NOMO-1 treated with dmso at 0.1 percent for 144 hours (cell line): ENCODE data around the gene OGN.
"Not testable (repeated sequence)": the region's sequence is repeated elsewhere in the genome, so short reads cannot be mapped to it uniquely, and the experiment has no call there.

Experiments
- DNase-seq: peaks from one replicate; lab custom pipeline; 2025; ENCODE audit not compliant: unreplicated experiment; lab: John Stamatoyannopoulos, UW

The OGN gene, protein sequence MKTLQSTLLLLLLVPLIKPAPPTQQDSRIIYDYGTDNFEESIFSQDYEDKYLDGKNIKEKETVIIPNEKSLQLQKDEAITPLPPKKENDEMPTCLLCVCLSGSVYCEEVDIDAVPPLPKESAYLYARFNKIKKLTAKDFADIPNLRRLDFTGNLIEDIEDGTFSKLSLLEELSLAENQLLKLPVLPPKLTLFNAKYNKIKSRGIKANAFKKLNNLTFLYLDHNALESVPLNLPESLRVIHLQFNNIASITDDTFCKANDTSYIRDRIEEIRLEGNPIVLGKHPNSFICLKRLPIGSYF

DNA sequence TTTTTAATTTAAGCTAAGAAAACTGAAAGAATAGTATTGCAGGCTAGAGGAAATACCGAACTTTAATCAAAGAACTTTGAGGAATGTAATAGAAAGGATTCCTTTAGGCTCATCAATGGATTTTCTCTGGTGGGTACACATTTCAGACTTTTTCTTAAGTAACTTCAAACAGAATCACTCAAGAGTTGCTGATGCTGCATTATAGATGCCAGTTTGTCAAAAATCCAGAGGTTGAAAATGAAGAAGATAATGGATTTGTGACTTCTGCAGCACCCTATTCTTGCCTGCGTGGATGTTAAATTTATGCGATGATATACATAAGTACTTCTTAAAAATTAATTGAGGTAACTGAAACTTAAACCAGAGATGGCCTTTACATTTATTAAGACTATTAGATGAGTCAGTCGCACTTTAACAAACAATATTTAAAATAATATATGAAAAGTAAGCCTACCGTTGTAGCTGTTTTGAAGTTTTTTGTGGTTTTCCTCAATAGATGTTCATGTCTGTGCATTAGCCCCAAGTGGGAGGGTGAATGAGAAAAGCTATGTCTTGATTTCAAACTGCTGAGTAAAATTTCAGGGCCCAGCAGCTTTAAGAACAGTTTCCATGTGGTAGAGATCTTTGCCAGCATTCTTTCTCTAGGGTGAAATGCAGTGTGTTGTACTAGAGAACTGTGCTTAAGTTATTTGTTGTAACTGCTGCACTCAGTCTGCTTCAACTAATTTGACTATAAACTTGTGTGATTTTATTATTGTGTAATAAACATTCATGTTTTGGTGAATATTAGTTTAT, at the start of gene OGN:
Gene OGN, minus strand, starts transcription at position 537 of the 795 bp plus-strand sequence. CDS start 1,171 bp downstream, outside the sequence.
- no peak for DNase-seq

DNA sequence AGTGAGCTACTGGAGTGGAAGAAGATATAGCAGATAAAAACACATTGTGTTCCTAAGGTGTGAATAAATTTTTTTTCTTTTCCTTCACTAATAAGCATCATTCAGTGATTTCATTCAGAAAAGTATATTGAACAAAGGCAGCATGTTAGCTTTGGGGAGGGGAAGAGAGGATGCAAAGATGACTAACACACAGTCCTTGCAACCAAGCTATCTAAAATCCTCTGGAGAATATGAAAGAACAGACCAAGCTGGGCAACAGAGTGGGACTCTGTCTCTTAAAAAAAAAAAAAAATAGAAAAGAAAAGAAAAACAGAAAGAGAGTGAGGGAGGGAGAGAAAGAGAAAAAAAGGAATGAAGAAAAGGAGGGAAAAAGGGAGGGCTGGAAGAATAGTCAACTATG, 42.2 kb upstream of the OGN start:
- DNase-seq: no peak

DNA sequence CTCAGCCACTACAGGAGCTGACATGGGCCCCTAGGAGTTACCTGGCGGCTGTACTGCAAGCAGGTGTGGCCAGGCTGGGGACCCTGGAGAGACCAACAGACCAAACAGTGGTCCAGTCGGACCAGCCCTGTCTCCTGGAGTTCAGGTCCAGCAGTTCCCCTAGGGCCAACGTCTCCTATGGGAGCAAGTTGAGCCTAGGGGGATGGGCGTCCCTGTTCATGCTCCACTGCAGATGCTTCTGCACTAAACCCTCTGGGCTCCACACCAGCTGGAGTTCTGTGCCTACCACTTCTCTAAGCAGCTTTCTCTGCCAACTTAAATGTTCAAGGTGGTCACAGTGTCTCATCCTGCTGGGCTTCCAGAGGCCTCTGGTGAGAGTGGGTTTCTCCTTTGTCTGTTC, 40.5 kb upstream of the OGN start:
- DNase-seq: no peak

DNA sequence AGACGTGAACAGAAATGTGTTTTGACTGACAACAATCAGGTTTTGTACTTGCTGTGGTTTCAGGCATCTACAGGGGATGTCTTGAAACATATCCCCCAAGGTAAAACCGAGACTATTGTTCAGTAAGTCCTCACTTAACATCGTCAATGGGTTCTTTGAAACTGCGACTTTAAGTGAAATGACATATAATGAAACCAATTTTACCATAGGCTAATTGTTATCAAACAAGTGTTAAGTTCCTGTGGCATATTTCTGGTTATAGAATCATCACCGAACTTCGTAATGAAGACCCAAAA, 36.3 kb upstream of the OGN start:
- no peak for DNase-seq

DNA sequence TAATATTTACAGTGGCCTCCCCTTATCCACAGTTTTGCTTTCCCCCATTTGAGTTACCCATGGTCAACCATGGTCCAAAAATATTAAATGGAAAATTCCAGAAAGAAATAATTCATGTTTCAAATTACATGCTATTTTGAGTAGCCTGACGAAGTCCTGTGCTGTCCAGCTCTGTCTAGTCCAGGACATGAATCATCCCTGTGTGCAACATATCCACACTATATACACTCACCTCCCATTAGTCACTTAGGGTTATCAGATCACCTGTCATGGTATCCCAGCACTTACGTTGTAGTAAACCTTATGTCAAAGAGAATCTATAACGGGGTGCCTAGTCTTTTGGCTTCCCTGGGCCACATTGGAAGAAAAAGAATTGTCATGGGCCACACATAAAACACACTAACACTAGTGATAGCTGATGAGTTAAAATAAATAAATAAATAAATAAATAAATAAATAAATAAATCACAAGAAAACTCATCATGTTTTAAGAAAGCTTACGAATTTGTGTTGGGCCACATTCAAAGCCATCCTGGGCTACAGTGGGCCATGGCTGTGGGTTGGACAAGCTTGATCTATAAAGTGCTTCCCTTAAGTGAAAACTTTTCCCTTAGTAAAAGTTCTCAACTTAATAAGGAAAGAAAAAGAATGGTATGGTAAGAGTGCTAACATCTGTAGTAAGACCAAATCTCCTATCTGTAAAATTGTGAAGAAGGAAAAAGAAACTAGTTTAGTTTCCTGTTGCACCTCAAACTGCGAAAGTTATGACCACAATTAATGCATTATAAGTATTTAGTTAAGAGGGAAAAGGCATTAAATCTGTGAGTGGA, 35.8 kb upstream of the OGN start:
- DNase-seq: no peak

DNA sequence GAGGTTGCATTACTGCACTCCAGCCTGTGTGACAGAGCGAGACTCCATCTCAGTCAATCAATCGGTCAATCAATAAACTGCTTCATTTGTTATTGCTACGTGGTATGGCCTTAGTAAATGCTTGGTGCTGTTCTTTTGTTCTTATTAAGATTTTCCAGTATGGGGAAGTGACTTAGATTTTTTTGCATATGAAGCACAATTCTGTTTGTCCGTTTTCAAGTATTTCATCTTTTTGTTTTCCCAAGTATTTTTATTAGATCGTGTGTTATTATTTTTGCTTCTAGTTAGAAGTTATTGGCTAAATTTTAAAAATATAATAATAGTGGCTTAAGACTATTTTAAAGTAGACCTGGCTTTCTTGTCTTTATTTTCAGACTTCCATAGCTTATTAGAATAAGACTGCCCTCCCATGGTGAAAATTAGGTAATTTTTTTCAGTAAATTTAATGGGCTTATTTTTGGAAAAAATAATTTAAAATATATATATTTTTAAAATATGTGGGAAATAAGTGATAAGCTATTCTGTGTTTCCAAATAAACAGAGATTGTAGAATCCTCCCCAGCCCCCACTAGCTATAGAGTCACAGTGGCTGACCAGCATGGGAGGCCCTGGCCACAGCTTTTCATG, 34.6 kb upstream of the OGN start:
- DNase-seq: no peak

DNA sequence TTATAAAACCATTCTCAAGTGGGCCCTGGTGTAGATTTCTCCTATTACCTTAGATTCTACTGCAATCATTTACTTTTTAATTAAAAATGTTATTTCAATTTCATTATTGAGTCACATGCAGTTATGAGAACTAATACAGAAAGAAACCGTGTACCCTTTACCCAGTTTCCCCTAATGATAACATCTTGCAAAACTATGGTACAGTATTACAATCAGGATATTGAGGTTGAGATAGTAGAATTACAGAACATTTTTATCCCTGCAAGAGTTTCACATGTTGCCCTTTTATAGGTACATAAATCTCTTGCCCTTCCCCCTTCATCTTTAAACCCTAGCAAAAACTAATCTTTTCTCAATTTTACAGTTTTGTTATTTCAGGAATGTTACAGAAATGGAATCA, 30.9 kb upstream of the OGN start:
- no peak for DNase-seq

DNA sequence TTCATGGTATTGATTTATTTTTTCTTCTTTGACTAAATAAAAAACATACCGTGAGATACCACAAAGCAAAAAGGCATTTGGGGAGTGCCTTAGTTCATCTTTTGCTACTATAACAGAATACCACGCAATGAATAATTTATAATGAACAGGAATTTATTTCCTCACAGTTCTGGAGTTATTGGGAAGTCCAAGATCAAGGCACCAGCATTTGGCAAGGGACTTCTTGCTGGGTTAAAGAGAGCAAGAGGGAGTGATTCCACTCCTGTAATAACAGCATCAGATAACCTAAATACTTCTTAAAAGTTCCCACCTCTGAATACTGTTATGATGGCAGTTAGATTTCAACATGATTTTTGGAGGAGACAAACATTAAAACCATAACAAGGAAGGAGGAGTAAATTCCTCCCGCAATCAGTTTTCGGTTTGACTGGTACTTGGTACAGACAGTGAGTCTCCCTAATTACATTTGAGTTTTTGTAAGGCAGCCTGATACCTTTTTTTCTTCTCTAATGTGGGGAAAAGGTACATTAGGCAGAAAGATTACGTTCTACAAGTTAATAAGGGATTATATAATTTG, 28.7 kb upstream of the OGN start:
- no peak for DNase-seq

DNA sequence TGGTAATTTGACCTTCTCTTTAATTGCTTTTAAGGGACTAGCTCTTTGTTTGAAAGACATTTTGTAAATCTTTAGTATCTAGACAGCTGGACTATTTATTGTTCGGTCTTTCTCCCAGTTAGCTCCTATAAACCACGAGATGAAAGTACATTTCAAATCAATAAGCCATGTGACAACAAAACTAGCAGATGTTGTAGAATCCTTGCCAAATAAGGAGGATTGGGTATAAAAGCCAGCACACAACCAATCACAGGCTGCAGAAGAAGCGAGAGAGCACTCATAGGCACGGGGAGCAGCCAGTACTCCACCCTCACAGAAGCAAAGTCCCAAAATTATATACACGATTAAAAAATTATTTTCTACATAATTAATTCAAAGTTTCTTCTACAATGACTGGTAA, 28.0 kb upstream of the OGN start:
- no peak for DNase-seq

DNA sequence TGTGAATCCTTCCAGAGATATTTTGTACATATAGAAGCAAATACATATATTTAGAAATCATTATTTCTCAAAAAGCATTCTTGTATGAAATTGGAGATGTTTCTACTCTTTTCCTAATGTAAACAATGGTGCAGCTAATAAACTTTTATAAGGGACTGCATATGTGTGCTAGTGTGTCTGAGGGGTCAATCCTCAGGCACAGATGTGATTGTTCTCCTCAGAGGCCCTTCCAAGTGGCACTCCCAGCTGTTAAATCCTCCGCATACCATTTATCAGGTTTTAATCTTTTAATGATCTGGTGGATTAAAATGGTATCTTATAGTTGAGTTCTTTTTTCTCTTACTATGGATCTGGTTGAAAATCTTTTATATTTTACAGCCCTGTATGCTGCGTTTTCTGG, 25.5 kb upstream of the OGN start:
- DNase-seq: no peak

DNA sequence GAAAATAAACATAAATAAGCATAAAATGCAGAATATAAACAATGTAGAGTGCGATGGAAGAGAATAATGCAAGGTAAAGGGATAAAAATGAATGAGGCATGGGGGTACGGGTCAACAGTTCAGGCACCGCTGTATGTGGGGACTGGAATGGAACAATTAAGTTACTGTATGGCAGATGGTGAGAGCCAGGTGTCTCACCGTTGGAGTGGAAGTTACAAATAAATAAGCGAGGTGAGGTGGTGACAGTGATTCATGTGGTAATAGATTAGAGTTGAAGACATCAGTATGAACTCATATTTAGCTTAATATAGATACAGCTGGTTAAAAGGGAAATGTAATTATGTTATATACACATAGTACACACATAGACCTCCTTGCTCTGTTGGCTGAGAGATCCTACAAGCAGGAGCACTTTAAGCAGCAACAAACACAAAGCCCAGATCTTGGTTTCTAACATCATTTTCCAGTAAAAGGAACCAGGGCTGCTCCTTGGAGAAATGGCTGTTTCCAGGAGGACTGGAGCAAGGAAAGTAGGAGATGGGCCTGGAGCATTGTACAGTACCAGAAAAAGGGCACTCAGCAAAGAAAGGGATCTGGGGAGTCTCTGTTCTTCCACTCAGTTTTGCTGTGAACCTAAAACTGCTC, 22.2 kb upstream of the OGN start:
- no peak for DNase-seq

DNA sequence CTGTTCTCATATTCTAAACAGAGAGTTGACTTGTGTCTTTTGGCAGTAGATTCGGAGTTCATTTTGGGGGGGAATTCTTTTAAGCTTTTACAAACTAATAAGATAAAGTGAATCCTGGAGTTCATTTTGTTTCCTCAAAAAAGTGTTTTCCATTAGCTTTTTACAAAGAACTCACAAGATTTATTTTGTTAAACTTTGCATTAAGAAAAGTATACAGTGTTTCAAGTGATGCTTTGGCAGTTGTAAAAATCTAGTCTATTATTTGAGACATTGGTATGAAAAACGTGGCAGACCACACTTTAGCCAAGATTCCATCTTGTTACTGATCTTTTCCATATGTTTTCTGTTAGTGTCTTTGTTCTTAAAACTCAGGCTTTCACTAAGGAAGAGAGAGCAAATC, 21.1 kb upstream of the OGN start:
- no peak for DNase-seq

DNA sequence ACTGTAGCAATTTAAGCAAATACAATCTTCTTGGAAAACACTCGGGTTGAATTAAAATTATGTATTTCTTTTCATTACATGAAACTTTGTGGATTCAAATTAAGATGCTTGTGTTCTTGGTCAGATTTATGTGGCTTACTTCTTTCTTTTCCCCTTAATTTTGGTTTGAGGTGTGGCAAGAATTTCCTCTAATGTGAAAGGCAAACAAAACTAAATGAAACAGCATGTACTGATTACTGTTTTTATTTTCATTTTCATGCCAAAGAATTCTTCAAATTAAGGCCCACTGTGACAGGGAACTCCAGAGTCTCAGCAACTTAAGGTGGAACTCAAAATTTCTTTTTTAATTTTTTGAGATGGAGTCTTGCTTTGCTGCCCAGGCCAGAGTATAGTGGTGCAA, 20.0 kb upstream of the OGN start, which contains the start of gene OMD:
Gene OMD, minus strand, starts transcription at position 132 of the 400 bp plus-strand sequence. CDS start 6,913 bp downstream, outside the sequence.
- no peak for DNase-seq

DNA sequence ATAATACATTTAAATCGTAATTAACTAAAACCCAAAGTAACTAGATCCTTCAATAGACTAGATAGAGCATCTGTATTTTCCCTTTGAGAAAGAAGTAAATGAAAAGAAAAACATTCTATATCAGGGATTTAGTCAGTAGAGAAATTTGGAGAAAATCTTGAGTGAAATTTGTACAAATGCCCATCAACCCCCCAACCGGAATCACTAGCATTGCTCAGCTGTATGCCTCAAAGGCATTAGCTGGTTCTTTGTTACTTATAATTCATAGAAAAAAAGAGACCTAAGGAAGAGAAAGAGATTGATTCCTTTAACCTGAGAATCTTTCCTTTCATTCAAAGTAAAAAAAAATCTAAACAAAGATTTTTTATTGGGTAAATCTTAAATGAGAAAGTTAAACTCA, 19.2 kb upstream of the OGN start:
- no peak for DNase-seq

DNA sequence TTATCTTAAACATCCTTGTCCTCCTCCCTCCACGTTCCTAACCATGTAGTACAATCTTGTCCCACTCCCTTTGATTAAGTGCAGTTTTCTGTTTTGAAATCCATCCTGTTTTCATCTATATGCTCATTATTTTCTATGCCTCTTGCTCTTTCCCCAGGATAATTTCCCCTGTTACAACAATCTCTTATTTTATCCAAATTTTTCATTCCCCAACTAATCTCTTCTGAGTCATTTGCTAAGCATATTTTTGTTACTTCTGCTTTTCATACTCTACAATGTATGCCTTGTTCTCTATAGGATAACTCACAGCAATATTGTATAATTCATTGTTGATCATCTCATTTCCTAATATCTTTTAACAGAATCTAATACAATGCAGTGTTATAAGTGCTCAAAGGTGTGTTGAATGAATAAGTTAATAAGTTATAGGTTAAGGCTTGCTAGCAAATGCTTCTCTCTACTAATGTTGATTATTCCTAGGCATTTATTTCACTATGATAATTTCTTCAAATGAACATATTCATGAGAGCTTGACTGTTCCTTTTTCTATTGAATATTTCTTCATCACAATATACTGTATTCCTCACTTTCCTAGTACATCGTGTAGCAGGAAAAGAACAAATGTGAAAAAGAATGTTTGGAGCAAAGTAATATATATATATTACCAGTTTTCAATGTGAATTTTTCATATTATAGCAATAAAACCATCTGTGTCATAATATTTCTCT, 18.4 kb upstream of the OGN start:
- no peak for DNase-seq

DNA sequence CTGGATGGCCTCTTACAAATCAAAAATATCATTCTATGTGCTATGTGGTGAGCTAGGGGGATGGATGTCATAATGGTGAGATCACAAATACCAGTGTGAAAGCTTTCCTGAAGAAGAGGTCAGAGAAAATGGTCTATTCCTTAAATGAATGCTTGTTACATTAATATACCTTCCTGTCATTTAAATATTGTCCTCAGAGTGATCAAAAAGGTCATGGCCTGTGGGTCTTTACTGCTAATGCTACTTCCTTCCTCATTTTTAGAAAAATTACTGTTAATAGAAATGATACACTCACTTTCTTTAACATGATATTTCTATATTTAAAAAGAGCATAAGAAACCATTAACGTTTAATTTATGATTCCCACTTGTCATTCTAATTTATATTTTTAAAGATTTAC, 10.2 kb upstream of the OGN start:
- no peak for DNase-seq

DNA sequence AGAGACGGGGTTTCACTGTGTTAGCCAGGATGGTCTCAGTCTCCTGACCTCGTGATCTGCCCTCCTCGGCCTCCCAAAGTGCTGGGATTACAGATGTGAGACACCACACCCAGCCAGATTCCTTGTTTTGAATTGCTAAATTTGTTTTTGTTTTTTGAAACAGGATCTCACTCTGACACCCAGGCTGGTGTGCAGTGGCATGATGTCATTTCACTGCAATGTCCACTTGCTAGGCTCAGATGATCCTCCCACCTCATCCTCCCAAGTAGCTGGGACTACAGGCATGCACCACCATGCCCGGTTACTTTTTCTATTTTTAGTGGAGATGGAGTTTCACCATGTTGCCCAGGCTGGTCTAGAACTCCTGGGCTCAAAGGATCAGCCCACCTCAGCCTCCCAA, 6.8 kb upstream of the OGN start:
- DNase-seq: not testable (repeated sequence)

DNA sequence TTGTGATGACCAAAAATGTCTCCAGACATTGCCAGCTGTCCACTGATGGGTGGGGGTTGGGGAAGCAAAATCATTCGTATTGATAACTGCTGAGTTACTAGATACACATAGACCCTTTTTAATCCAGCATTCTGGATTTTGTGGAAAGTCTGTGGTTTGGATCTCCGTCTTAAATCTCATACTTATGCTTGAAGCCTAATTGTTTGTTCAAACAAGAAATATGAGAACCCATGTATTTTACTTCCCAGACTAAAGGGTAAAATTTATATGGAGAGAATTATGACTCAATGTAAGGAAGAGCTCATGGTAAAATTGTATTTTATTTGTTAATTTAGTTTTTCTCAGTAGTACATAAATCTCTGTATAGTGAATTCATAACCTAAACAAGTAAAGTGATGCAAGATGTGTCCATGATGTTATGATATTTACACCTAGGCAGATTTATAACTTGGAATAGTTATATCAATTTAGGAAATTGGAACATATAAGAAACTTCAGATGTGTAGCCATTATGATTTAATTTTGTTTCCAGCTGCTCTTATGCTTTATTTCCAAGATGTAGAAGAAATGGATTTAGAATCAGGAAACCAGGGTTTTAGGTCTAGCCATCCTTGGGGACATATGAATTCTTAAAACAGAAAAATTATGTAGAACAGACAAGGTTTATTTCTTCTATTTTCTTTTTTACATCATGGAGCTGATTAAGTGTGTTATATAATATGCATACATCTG, 4.5 kb upstream of the OGN start:
- no peak for DNase-seq

DNA sequence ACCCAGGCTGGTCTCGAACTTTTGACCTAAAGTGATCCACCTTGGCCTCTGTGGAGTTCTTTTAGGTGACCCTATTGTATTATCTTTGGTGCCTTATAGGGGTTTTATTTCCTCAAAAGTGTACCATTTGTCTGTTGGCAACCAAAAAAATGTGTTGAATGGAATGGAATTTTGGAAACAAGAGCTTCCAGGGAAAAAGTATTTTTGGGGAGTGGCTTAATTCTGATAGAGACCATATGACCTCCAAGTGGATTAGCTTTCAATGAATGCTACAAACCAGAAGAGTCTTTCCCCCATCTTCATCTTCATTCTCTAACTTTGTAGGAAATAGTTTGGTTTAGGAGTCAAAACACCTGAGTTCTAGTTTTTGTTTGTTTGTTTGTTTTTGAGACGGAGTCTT, 3.4 kb upstream of the OGN start:
- DNase-seq: no peak
